ENCODE results near the gene RAD18. TPM values are rescaled to one million over a fixed set of nuclear protein-coding genes. Genes with fewer than 3 reads are reported as not detected.

Gene RAD18
- total RNA-seq, 1 experiment from 2014 or later, result 11.9 TPM

DNA sequence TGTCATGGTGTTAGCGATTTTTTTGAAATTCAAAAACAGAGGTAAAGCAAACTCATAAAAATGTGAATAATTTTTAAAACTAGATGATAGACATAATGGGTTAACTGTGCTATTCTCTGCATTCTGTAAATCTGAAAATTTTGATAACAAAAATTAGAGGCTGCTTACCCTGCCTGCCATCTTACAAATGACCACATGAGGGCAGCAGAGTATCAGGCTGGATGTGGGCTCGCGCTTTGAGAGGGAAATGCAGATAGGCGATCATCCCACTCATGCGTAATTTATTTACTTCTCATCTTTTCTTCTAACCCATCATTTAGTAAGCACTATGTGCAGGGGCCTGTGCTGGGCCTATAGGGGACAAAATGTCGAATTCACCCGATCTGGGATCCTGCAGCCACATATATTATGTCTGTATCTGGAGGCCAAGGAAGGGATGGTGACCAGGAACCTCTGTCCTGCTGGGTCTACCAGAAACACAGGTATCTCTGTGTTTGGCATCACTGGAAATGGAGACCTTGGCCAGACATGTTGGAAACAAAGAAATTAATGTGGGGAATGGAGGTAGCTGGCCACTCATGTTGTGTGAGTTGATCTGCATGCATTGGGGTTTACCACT lies 7.8 kb upstream of the RAD18 start:
- in situ Hi-C loops (cut with HindIII; ENCODE audit: low pct_unique_long_range_greater_than_20kb, low sequenced_read_pairs), result no loop called here
- peak; percentile 41 for DNase-seq (ENCODE audit: low read depth)

DNA sequence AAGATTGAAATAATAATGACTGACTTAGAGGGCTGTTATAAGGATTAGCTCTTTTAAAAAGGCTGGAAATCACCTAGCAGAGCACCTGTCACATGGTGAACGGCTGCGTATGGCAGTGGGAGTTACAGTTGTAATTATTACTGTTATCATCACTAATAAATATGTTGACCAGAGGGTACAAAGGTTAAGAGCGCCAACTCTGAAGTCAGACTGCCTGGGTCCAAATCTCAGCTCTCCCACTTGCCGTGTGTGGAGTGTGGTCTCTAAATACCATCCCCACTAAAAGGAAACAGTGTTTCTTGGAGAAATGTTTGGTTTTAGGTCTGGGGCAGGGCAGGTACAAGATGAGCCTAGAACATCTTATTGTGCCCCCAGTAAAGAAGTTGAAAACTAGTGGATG lies 6.0 kb upstream of the RAD18 start:
- no peak for DNase-seq (ENCODE audit: low read depth)
- in situ Hi-C loops (cut with HindIII; ENCODE audit: low pct_unique_long_range_greater_than_20kb, low sequenced_read_pairs), result no loop called here

DNA sequence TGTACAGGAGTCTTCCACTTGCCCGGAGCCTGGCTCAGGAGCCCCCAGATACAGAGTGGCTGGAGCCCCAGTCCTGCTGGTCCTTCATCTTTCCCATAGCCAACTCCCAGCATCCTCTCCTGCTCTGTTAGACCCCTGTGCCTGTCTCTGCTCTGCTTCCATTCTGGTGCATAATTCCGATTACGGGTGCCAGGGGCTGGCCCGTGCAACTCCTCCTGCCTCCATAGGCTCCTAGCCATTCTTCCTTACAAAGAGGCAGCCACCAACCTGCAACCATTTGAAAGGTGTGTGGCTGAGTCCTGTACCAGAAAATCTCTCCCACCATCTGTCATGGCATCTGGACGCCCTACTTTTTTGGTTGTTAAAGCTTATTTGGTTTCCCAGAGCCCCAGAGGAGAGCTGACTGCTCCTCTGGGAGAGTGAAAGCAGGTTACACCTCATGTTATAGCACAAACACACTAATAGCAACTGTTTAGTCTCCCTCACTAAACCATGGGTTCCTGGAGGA lies 5.2 kb upstream of the RAD18 start:
- DNase-seq (ENCODE audit: low read depth), result no peak
- in situ Hi-C loops (cut with HindIII; ENCODE audit: low pct_unique_long_range_greater_than_20kb, low sequenced_read_pairs), result no loop called here

DNA sequence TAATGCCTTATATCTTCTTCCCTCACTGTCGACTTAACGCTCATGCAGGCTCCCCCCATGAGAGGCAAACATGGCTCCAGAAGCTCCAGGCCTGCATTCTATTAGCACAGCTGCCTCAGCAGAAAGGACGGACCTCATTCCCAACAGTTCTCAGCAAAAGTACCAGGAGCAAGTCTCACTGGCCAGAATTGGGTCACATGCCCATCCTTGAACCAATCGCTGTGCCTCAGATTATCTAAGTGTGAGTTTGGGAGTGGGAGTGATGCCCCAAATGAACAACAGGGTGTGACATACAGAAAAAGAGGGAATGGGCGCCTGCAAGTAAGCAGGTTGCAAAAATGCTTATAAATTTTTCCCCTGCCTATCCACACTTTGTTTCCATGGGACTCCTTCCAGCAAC lies 4.3 kb upstream of the RAD18 start:
- DNase-seq (ENCODE audit: low read depth), result no peak
- in situ Hi-C loops (cut with HindIII; ENCODE audit: low pct_unique_long_range_greater_than_20kb, low sequenced_read_pairs), result no loop called here

DNA sequence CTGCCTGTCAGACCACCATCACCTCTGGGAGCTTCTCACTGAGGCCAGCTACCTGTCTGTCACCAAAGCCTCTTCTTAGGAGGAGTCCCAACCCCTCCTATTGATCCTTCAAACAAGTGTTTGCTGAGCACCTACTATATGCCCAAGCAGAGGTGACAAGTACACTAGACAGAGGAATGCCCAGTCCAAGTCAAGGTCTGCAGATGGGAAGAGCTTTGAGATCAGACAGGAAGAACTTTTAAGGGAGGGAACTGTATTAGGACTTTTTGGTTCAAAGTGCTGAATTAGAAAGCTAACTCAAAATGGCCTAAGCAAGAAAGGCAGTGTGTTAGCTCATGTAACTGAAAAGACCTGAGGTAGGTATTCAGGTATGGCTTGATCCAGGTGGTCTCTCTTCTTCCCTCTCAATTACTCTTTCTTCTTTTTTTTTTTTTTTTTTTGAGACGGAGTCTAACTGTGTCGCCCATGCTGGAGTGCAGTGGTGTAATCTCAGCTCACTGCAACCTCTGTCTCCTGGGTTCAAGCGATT lies 3.6 kb upstream of the RAD18 start:
- no peak for DNase-seq (ENCODE audit: low read depth)
- in situ Hi-C loops (cut with HindIII; ENCODE audit: low pct_unique_long_range_greater_than_20kb, low sequenced_read_pairs), result no loop called here

DNA sequence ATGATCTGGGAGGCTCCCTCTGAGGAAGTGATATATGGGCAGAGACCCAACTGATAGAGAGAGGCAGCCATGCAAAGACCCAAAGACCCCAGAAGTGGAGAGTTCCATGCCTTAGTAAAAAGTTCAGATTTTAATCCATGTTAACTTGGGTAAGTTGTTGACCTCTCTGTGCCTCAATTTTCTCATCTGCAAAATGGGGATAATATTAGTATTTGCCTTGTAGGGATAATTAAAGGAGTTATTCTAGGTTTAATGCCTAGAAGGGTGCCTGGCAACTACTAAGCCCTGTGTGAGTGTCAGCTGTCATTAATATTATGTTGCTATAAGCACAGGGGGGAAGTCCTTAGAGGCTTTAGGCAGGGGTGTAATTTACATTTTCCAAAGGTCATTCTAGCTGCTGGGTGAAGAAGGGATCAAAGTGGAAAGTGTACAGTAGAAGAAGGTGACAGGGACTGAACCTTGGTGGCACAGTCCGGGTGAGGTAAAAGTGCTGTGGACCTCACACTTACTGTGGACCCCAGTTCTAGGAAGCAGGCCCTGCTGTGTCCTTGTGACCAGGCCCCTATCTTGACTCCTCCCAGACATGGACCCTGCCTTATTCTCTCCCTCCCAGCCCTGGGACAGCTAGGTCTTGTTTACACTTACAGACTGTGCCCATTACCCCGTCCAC lies 3.0 kb upstream of the RAD18 start:
- no peak for DNase-seq (ENCODE audit: low read depth)
- in situ Hi-C loops (cut with HindIII; ENCODE audit: low pct_unique_long_range_greater_than_20kb, low sequenced_read_pairs), result no loop called here

DNA sequence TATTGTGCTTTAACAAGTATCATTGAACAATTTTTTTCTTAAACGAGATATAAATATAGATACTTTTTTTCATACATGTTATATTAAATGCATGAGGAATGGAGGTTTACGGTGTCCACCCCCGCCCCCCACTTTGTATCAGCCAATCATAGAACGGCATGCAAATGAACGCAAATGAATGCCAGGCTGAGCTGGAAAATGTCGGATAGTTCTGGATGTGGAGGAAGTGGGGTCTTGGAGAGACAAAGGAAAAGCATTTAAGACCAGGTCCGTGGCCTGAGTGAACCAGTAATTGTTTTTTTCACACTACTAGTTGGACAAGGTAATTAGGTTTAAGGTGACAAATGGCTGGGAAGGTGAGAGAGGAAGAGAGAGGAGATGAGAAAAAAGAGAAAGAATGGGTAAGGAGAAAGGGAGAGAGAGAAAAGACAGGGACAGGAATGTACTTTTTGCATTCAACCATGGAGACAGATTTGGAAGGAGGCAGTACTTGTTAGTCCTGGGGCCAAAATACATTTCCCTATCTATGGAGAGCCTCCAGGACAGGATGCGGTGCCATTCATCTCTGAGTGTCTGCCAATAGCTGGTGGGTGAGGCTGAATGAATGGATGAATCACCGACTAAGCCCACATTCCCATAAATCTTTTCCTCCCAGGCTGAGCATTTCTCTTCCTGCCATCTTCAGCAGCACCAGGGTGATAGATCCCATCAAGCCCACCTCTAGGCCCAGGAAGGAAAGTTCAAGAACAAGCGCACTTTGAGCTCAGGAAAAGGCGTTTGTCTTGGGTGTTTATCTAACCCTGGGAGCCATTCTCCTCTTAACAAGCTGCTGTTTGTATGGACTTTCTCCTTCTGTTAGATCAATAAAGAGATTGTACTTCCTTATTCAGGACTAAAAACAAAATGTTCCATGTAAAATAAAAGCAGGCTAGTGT lies 1.4 kb upstream of the RAD18 start:
- in situ Hi-C loops (cut with HindIII; ENCODE audit: low pct_unique_long_range_greater_than_20kb, low sequenced_read_pairs), result no loop called here

DNA sequence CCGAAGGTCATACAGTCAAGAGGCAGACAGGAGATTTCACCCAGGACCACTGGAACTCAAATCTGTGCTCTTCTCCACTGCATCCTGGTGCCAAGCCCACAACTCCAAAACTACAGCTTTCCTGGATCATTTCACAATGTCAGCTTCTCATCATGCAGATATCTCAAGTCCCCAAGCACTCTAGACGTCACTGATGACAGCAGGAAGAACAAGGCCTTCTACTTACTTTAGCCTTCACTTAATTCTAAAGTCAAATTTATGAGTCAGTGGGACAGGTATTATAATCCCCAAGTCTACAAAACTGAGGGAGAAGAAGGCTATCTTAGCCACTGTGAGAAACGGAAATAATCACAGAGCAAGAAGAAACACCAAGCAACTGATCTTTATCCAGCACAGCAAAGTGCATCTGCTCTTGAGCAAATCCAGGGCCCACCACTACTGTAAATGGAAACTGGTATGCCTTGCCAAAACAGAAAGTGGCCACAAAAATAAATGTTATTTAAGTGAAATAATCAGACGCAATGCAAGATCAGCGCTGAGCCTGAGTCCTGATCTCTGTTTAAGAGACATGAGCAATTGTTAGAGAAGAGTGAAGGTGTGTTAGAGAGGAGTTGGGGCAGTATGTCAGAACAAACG lies 928 bp downstream of the RAD18 start:
- in situ Hi-C loops (cut with HindIII; ENCODE audit: low pct_unique_long_range_greater_than_20kb, low sequenced_read_pairs), result no loop called here

More for the DNA sequence above, 1.4 kb upstream of the RAD18 start:
- DNase-seq (ENCODE audit: low read depth), result peak; percentile 53

DNA sequence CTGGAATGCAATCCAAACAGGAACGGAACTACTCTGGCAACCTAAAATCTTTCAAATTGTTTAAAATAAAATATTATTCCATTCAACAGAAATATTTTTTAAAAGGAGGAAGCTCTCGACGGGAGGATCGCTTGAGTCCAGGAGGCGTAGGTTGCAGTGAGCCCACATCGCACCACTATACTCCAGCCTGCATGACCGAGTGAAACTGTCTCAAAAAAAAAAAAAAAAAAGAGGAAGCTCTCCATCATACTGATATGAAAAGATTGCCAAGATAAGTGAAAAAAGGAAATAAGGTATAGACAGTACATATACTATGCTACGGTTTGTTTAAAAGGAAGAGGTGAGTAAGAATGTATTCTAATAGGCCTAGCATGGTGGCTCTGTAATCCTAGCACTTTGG lies 3.6 kb downstream of the RAD18 start:
- in situ Hi-C loops (cut with HindIII; ENCODE audit: low pct_unique_long_range_greater_than_20kb, low sequenced_read_pairs), result no loop called here
- DNase-seq (ENCODE audit: low read depth), result no peak

More for the DNA sequence above, 928 bp downstream of the RAD18 start:
- DNase-seq (ENCODE audit: low read depth), result no peak

DNA sequence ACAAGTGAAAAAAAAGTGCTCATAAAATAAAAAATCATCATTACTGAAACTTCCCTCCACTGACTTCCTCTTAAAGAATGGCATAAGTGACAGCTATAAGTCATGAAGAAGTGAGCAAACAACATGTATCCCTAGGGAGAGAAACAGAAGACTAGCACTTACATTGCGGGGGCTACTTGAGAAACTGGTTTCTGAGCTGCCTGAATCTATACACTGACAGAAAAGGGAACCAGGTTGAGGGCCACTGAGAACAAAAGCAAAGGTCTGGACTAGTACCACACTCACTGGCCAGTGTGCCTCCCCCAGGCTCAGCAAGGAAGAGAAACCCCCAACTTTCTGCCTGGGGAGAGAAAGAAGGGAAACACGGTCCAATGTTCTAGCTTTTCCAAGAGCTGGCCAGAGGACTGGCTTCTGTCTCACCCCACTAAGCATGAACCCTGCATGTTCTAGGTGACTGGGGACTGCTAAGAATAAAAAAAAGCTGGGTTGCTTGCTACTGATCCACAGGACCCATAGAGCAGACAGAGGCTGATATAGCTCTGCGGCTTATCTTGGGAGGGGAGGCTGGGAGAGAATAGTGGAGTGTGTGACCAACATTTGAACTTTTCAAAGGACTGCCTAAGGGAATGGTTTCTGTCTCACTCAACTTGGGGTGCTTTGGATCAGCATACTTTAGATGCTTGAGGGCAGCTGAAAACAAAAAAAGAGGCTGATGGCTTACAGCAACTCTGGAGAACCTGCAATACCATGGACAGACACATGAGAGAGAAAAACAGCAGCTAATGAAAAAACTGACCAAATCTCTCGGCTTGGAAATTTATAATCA lies 8.1 kb downstream of the RAD18 start:
- DNase-seq (ENCODE audit: low read depth), result no peak
- in situ Hi-C loops (cut with HindIII; ENCODE audit: low pct_unique_long_range_greater_than_20kb, low sequenced_read_pairs), result no loop called here

DNA sequence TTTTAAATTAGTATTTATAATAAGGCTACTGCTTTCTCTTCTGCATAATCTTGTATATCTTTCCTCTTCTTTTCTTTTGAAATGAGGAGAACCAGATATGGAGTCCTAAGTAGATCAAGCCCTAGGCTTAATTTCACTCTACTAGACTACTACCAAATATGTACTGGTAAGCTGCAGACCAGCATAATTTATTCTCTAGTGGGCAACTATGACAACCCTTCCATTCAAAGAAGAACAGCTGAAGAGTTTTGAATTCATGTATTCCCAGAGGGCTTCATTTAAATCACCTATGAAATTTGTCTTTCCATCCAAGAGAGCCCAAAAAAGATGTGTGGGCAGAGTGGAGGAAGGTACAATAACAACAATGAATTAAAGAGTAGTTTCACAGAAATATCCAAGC lies 10.0 kb downstream of the RAD18 start:
- in situ Hi-C loops (cut with HindIII; ENCODE audit: low pct_unique_long_range_greater_than_20kb, low sequenced_read_pairs), result no loop called here
- no peak for DNase-seq (ENCODE audit: low read depth)

DNA sequence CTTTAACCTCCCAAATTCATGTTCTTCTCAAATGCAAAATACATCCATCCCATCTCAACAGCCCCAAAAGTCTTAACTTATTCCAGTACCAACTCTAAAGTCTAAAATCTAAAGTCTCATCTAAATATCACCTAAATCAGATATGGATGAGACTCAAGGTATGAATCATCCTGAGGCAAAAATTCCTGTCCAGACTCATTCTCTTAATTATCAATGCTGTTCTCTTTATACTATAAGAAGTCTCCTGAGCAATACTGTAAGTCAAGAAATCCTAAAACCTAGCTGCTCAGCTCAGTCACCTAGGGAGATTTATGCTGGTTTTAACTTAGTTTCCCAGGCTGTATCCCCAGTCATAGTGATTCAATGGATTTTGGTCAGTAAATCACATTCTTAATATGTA lies 11.1 kb downstream of the RAD18 start:
- in situ Hi-C loops (cut with HindIII; ENCODE audit: low pct_unique_long_range_greater_than_20kb, low sequenced_read_pairs), result no loop called here
- DNase-seq (ENCODE audit: low read depth), result no peak

DNA sequence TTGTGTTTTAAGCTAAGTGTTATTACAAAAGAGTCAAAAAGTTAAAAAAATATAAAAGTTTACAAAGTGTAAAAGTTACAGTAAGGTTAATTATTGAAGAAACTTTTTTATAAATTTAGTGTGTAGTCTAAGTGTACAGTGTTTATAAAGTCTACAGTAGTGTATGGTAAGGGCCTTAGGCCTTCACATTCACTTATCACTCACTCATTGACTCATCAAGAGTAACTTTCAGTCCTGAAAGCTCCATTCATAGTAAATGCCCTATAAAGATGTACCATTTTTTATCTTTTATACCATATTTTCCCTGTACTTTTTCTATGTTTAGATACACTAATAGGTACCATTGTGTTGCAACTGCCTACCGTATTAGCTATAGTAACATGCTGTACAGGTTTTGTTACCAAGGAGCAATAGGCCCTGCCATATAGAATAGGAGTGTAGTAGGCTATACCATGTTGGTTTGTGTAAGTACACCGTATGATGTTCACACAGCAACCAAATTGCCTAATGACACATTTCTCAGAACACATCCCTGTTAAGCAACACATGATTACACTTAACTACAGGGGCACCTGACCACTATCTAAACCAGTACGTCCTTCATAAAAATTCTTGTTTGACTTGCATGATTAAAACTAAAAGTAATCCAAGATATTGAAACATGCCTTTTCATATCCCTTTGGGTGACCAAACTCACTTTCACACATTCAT lies 17.2 kb downstream of the RAD18 start:
- in situ Hi-C loops (cut with HindIII; ENCODE audit: low pct_unique_long_range_greater_than_20kb, low sequenced_read_pairs), result no loop called here
- no peak for DNase-seq (ENCODE audit: low read depth)

DNA sequence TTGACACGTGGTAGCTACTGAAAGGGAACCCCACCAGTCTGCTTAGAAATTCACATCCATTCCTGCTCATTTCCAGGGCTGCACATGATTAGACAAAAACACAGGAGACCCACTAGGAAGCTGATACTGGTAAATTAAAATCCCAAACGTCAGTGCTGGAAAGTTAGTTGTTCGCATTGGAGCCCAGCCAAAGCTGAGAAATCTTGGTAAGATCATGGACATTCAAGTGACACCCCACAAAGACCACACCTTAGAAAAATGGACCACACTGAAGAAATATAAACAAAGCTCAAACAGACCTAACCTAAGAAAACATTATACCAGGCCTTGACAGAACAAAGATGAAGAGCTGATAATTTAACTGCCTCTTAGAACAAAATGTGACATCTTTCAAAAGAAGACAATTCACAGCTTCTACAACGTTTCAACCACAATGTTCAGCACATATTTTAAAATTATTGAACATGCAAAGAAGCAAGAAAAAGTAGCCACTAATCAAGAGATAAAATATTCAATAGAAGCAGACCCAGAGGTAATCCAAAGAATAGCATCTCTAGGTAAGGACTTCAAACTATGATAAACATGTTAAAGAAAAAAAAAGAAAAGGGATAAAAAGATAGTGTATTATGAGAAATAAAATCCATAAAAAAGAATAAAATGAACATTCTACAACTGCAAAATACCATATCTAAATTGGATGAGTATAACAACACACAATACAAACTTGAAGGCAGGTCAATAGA lies 20.4 kb downstream of the RAD18 start:
- in situ Hi-C loops (cut with HindIII; ENCODE audit: low pct_unique_long_range_greater_than_20kb, low sequenced_read_pairs), result no loop called here
- DNase-seq (ENCODE audit: low read depth), result no peak

DNA sequence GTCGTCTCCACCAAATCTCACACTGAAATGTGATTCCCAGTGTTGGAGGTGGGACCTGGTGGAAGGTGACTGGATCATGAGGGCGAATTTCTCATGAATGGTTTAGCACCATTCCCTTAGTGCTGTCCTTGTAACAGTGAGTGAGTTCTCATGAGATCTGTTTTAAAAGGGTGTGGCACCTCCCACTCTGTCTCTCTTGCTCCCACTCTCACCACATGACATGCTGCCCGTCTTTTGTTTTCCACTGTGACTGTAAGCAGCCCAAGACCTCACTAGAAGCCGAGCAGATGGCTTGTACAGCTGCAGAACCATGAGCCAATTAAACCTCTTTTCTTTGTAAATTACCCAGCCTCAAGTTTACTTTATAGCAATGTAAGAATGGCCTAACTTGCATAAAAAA lies 21.2 kb downstream of the RAD18 start:
- in situ Hi-C loops (cut with HindIII; ENCODE audit: low pct_unique_long_range_greater_than_20kb, low sequenced_read_pairs), result no loop called here
- DNase-seq (ENCODE audit: low read depth), result no peak

DNA sequence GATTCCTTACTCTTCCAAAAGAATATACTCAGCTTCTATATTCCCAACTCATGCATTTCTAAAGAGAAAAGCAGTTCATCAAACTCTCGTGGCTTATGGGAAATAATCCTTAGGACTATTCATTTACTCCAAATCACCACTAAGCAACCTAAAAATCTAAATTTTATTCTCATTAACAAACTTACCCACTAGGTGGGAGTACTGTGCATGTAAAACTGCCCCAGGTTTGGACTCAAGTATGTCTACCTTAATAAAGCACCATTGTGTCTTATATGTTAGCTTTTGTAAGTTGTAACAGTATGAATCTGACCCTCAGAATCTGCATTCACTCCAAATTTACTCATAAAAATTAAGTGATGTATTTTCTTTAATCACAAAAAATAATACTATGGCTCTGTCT lies 25.3 kb downstream of the RAD18 start:
- in situ Hi-C loops (cut with HindIII; ENCODE audit: low pct_unique_long_range_greater_than_20kb, low sequenced_read_pairs), result no loop called here
- DNase-seq (ENCODE audit: low read depth), result peak; percentile 26
